Muscle layer of colon (tissue), 2 donors: Measurements from ENCODE around the gene PRB3.

Experiments used
- H3K27ac ChIP-seq: one replicate; pipeline ENCODE4 v1.7.0; 2013; ENCODE audit warnings: low read depth, mild to moderate bottlenecking, low read length, moderate library complexity
- H3K27me3 ChIP-seq, 2 donors: one replicate each; pipeline ENCODE4 v1.7.0; 2013; ENCODE audit warnings: low read length in 2 of 2, mild to moderate bottlenecking in 2 of 2; ENCODE audit not compliant: insufficient read depth in 2 of 2, control insufficient read depth in 1 of 2
- H3K36me3 ChIP-seq: one replicate; pipeline ENCODE4 v1.7.0; 2013; ENCODE audit warnings: mild to moderate bottlenecking, low read length; ENCODE audit not compliant: insufficient read depth
- H3K4me1 ChIP-seq: one replicate; pipeline ENCODE4 v1.7.0; 2013; ENCODE audit warnings: mild to moderate bottlenecking, low read length; ENCODE audit not compliant: insufficient read depth
- H3K4me3 ChIP-seq, 2 donors: one replicate each; pipeline ENCODE4 v1.7.0; 2013; ENCODE audit warnings: low read length in 2 of 2, low read depth in 1 of 2, mild to moderate bottlenecking in 1 of 2, moderate library complexity in 1 of 2
- H3K9ac ChIP-seq: one replicate; pipeline ENCODE4 v1.7.0; 2013; ENCODE audit warnings: low read length
- H3K9me3 ChIP-seq: one replicate; pipeline ENCODE4 v1.7.0; 2013; ENCODE audit warnings: mild to moderate bottlenecking, low read length
- donor health status: abdominal sarcoma.
- donor health status: Adenocarcinoma of cecum.

The PRB3 gene

DNA sequence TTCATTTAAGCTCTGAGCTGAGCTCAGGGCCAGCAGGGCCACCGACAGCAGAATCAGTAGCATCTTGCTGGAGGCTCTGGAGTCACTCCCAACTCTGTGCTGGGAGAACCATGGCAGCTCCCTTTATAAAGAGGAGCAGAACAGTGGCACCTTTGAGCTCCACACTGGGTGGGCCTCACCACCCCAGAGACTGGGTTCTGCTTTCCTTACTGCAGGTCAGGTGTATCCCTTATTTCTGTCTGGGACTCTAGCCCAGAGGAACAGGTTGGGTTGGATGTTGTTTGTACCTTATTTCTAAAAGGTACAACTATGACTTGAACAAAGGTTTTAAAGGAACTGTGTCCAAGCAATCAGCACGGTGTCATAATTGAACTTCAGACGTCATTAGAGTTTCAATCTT, at the start of gene PRB3:
TSS of gene PRB3 (minus strand) at position 101 of the 400 bp plus-strand sequence. CDS start at position 63, 38 bp downstream.
- H3K9ac ChIP-seq, result no peak within 1 kb of the TSS

DNA sequence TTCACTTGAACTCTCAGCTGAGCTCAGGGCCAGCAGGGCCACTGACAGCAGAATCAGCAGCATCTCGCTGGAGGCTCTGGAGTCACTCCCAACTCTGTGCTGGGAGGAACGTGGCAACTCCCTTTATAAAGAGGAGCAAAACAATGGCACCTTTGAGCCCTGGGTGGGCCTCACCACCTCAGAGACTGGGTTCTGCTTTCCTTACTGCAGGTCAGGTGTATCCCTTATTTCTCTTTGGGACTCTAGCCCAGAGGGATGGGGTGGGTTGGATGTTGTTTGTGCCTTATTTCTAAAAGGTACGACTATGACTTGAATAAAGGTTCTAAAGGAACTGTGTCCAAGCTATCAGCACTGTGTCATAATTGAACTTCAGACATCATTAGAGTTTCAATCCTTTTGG, 40.8 kb upstream of the PRB3 start, which contains the start of gene PRB4:
TSS of gene PRB4 (minus strand) at position 101 of the 400 bp plus-strand sequence. CDS start at position 63, 38 bp downstream.
- H3K4me1 ChIP-seq, result no peaks in the 10 kb centered on the region
- H3K36me3 ChIP-seq, result no peaks in the 10 kb centered on the region
- no peak within 1 kb of the TSS for H3K4me3 ChIP-seq
- H3K9me3 ChIP-seq, result no peaks in the 10 kb centered on the region
- no peak within 1 kb of the TSS for H3K27ac ChIP-seq
- no peak within 1 kb of the TSS for H3K9ac ChIP-seq
- no peaks in the 10 kb centered on the region for H3K27me3 ChIP-seq

More for the DNA sequence above, at the start of gene PRB3:
- Histone ChIP-seq H3K9me3 (no peaks in the 10 kb centered on the region), H3K4me3 (no peak within 1 kb of the TSS), H3K36me3 (no peaks in the 10 kb centered on the region), H3K4me1 (no peaks in the 10 kb centered on the region), H3K27ac (no peak within 1 kb of the TSS), H3K27me3 (no peaks in the 10 kb centered on the region)

DNA sequence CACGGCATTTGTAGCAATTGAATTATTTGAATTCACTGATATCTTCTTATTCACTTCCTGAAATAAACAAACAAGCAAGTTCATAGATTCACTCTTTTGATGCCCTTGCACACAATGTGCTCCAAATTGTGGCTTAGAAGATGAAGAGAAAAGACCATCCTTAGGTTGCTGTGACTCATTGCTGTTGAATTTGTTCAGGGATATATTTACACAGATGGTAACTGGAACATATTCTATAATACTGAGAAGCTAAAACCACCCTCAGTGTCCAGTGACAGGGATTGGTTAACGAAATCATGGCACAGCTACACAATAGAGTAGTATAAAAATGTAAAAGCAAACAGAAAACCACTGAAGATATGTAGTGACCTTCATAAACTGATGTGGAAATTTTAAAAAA, 37.6 kb upstream of the PRB3 start:
- Histone ChIP-seq H3K27ac (no peak overlapping the region), H3K36me3 (no peaks in the 10 kb centered on the region), H3K9ac (no peak overlapping the region), H3K27me3 (no peaks in the 10 kb centered on the region), H3K4me3 (no peak overlapping the region), H3K9me3 (no peaks in the 10 kb centered on the region), H3K4me1 (no peaks in the 10 kb centered on the region)

DNA sequence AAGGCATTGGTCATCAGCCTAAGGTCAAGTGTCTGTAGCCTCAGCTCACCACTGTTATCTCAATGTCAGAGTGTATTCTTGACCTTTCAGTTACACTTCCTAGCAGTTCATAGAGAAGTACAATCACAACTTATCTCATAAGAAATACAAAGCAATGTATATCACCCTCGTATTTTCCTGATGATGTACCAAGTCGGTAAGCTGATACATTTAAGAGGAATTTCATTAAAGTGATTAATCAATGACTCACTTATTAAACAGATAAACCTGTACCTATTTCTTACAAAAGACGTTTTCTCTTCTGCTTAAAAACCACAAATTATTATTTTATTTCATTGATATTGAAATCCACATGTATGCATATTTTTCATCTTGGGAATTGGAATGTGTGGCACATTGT, 3.9 kb upstream of the PRB3 start:
- Histone ChIP-seq H3K27me3 (no peaks in the 10 kb centered on the region), H3K4me3 (no peak overlapping the region), H3K9me3 (no peaks in the 10 kb centered on the region), H3K4me1 (no peaks in the 10 kb centered on the region), H3K9ac (no peak overlapping the region), H3K36me3 (no peaks in the 10 kb centered on the region), H3K27ac (no peak overlapping the region)

DNA sequence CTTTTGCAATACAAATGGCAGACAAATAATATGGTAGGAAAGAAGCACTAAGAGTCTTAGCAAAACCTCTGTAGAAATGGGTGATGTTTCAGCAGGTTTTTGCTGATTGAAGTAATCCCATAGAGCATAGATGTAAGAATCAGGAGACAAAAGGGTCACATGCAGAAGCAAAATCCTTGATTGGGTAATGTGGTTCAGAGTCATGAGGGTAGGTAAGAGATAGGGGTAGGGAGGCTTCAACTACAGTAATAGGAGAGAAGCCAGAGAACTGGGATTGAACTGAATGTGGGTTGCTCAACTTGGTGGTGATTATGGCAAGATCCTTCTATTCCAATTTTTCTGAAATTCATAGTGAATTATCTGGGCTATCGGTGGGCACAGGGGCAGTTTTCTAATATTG, 5.0 kb downstream of the PRB3 start:
- no peak overlapping the region for H3K27ac ChIP-seq
- no peaks in the 10 kb centered on the region for H3K36me3 ChIP-seq
- H3K9me3 ChIP-seq, result no peaks in the 10 kb centered on the region
- no peaks in the 10 kb centered on the region for H3K27me3 ChIP-seq
- no peak overlapping the region for H3K4me3 ChIP-seq
- H3K4me1 ChIP-seq, result no peaks in the 10 kb centered on the region
- H3K9ac ChIP-seq, result no peak overlapping the region

DNA sequence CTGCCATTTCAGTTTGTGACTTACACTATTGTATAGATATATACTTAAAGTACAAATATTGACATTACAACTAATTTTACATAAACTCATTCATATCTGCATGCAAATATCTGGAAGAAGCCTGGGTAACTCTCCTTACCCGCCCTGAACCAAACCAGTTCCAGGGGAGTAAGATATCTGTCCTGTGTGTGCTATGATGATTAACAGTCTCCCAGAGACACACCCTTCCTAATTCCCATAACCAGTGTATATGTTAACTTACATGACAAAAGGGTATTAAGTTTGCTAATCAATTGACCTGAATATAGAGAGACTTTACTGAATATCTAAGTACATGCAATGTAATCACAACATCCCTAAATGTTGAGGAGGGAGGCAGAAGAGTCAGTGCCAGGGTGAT, 23.0 kb downstream of the PRB3 start:
- Histone ChIP-seq H3K27me3 (no peaks in the 10 kb centered on the region), H3K4me1 (no peaks in the 10 kb centered on the region), H3K9me3 (no peaks in the 10 kb centered on the region), H3K4me3 (no peak overlapping the region), H3K36me3 (no peaks in the 10 kb centered on the region), H3K9ac (no peak overlapping the region), H3K27ac (no peak overlapping the region)

DNA sequence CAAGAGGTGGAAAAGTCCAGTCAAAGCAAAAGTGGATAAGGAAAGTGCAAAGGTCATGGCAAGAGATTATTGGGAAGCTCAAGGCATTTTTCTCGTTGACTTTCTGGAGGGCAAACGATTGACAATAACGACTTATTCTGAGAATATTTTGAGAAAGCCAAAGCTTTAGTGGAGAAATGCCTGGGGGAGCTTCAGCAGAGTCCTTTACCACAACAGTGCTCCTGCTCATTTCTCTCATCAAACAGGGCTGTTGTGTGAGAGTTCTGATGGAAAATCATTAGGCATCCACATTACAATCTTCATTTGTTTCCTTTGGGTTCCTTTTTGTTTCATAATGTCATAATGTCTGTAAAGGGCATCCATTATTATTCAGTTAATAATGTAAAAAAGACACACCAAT, 26.9 kb downstream of the PRB3 start:
- Histone ChIP-seq H3K4me1 (no peaks in the 10 kb centered on the region), H3K4me3 (no peak overlapping the region), H3K9me3 (no peaks in the 10 kb centered on the region), H3K36me3 (no peaks in the 10 kb centered on the region), H3K27me3 (no peaks in the 10 kb centered on the region), H3K27ac (no peak overlapping the region), H3K9ac (no peak overlapping the region)

DNA sequence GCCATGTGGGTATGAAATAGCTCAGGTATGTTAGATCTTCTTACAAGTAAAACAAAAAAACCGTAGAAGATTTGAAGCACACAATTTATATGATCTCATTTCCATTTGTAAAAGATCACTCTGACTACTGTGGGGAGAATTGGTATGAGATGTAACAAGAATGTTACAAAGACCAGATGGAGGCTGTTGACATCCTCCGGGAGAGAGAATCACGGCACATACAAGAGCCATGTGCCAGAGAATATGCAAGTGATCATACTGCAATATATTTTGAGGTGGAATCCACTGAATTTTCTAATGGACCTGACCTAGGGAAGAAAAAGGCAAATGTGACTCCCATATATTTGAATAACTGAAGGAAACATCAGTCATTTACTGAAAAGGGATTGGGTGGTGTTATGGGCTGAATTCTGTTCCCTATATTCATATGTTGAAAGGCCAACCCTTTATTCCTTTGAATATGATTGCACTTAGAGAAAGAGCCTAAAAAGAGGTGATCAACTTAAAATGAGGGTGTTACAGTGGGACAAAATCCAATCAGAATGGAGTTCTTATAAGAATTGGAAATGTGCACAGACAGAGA, 29.1 kb downstream of the PRB3 start:
- H3K27ac ChIP-seq, result no peak overlapping the region

DNA sequence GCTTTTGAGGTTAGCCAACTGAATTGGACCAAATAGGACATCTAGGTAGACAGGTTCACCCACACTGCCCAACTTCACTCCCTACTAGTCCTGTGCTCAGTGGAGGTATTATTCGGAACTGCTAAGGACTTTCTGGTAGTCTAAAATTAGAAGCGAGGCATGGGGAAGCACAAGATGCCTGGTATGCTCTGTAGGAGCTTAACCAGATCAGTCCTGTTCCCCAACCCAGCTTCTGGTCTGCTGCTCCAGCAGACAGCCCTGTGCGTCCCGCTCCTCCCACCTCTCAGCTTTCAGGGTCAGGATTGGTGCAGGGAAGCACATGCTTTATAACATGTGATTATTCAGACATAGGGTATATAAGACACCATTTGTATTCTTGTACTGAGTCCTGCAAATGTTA, 31.2 kb downstream of the PRB3 start:
- Histone ChIP-seq H3K9me3 (no peaks in the 10 kb centered on the region), H3K4me3 (no peak overlapping the region), H3K27me3 (no peaks in the 10 kb centered on the region), H3K4me1 (no peaks in the 10 kb centered on the region), H3K9ac (no peak overlapping the region), H3K36me3 (no peaks in the 10 kb centered on the region), H3K27ac (no peak overlapping the region)

More for the DNA sequence above, 29.1 kb downstream of the PRB3 start:
- Histone ChIP-seq H3K4me1 (no peaks in the 10 kb centered on the region), H3K27me3 (no peaks in the 10 kb centered on the region), H3K9me3 (no peaks in the 10 kb centered on the region), H3K4me3 (no peak overlapping the region), H3K36me3 (no peaks in the 10 kb centered on the region), H3K9ac (no peak overlapping the region)

DNA sequence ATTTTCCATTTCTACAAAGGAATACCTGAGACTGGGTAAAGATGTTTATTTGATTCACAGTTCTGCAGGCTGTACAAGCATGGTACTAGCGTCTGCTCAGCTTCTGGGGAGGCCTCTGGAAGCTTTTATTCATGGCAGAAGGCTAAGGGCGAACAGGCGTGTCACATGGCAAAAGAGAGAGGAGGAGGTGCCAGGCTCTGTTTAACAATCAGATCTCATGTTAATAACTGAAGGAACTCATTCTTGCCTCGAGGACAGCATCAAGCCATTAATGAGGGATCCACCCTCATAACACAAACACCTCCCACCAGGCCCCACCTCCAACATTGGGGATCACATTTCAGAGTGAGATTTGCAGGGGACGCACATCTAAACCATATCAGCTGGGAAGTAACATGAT, 36.0 kb downstream of the PRB3 start:
- H3K4me1 ChIP-seq, result no peaks in the 10 kb centered on the region
- no peak overlapping the region for H3K4me3 ChIP-seq
- H3K27ac ChIP-seq, result no peak overlapping the region
- no peaks in the 10 kb centered on the region for H3K9me3 ChIP-seq
- no peak overlapping the region for H3K9ac ChIP-seq
- no peaks in the 10 kb centered on the region for H3K36me3 ChIP-seq
- H3K27me3 ChIP-seq, result no peaks in the 10 kb centered on the region

DNA sequence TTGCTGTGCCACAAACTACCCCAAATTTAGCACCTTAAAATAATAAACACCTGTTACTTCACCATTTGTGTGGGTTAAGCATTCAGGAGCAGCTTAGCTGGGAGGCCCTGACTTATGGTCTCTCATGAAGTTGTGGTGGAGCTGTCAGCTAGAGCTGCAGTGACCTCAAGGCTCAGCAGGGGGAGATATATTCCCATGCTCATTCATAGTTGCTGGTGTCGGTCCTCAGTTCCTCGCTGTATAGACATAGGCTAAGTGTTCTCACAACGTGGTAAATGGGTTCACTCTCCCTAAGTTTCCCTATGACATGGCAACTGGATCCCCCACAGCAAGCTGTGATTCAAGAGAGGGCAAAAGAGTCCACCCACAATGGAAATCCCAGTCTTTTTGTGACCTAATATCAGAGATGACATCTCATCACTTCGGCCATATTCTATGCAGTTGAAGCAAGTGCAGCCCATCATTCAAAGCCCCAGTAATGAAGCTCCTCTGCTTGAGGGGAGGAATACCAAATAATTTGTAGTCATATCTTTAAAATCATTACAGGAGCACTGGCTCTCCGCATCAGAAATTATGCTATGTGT, 41.1 kb downstream of the PRB3 start:
- Histone ChIP-seq H3K27ac (no peak overlapping the region), H3K36me3 (no peaks in the 10 kb centered on the region), H3K9me3 (no peaks in the 10 kb centered on the region), H3K9ac (no peak overlapping the region), H3K27me3 (no peaks in the 10 kb centered on the region), H3K4me1 (no peaks in the 10 kb centered on the region), H3K4me3 (no peak overlapping the region)

DNA sequence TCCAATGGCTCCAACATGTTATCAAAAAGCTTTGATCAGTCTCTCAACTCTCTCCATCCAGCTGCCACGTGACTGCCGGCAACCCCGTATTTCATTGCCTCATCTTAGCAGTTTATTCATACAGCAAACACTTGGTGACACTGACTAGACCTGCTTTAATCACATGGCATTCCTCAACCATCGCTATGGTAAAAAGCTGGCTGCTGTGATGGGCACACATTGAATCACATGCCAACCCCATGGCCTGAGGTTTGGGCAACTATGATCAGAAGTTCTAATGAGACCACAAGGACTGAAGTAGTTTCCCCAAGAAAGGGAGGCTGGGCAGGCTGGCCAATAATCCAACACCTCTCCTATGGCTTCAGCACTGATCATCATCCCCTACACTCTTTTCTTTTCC, 42.1 kb downstream of the PRB3 start:
- Histone ChIP-seq H3K9ac (no peak overlapping the region), H3K9me3 (no peaks in the 10 kb centered on the region), H3K4me3 (no peak overlapping the region), H3K4me1 (no peaks in the 10 kb centered on the region), H3K27me3 (no peaks in the 10 kb centered on the region), H3K27ac (no peak overlapping the region), H3K36me3 (no peaks in the 10 kb centered on the region)
